Coronary artery (tissue), 2 donors: Measurements from ENCODE around the gene SLC16A3.

Source experiments
- DNase-seq: peaks from one replicate; pipeline ENCODE4 v3.0.0-alpha.2; 2017; ENCODE audit warnings: low spot score
- H3K27ac ChIP-seq, 2 donors: fragments of 200-600 bp; sonication (generic); one replicate each; pipeline ENCODE4 v1.5.1; 2016 to 2019
- H3K4me3 ChIP-seq: fragments of 200-600 bp; sonication (generic); 2 replicates; pipeline ENCODE4 v1.5.1; 2016; ENCODE audit warnings: mild to moderate bottlenecking, moderate library complexity
- TF ChIP-seq, protein P1 (sequence below): fragments of 200-600 bp; sonication (generic); IDR thresholded peaks from one replicate; pipeline ENCODE4 v1.5.1; 2019; ENCODE audit warnings: antibody characterized with exemption

SLC16A3 gene

DNA sequence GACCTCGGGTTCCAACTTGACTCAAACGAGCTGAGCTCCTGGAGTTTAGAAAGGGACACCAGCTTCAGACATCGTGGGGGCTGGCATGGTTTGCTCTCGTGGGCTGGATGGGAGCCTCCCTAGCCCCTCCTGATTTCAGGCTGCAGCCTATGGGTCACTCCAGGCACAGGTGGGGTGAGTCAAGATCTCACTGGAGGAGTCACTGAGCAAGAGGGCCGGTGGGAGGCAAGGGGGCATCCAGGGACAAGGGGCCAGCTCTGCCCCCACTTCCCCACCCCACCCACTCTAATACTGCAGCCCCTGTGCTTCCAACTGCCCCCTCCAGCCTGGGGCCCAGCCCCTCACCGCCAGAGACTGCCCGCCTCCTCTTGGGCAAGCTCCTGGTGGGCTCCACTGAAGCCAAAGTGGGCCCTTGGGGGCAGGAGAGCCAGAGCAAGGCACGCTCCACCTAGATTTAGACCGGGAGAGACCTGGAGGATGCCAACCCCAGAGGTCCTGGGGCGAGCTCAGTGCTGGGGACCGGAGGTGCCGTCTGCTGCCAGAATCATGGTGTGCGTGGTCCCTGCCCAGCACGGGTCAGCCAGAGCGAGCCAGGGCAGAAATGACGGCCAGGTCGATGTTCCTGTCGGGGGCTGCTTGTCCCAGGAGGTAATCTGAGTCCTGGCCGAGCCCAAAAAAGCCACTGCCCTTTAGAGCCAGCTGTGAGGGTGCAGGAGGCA is 6.4 kb downstream of the SLC16A3 start:
- Histone ChIP-seq H3K4me3 (no peak overlapping the region), H3K27ac (no peak overlapping the region)
- no peak for DNase-seq
- TF ChIP-seq, protein P1, sequence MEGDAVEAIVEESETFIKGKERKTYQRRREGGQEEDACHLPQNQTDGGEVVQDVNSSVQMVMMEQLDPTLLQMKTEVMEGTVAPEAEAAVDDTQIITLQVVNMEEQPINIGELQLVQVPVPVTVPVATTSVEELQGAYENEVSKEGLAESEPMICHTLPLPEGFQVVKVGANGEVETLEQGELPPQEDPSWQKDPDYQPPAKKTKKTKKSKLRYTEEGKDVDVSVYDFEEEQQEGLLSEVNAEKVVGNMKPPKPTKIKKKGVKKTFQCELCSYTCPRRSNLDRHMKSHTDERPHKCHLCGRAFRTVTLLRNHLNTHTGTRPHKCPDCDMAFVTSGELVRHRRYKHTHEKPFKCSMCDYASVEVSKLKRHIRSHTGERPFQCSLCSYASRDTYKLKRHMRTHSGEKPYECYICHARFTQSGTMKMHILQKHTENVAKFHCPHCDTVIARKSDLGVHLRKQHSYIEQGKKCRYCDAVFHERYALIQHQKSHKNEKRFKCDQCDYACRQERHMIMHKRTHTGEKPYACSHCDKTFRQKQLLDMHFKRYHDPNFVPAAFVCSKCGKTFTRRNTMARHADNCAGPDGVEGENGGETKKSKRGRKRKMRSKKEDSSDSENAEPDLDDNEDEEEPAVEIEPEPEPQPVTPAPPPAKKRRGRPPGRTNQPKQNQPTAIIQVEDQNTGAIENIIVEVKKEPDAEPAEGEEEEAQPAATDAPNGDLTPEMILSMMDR: no peak

DNA sequence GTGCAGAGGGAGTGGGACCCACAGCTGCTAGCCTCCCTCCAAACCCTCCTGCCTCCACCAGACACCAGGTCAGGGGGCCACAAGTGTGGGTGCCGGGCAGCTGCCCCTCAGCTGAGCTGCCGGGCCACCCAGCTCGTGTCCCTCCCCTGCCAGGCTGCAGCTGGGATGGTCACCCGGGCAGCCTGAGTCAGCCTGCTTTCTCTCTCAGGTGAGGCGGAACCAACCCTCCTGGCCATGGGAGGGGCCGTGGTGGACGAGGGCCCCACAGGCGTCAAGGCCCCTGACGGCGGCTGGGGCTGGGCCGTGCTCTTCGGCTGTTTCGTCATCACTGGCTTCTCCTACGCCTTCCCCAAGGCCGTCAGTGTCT is 6.9 kb downstream of the SLC16A3 start:
- DNase-seq: no peak
- Histone ChIP-seq H3K27ac (no peak overlapping the region), H3K4me3 (no peak overlapping the region)
- TF ChIP-seq, protein P1: no peak

DNA sequence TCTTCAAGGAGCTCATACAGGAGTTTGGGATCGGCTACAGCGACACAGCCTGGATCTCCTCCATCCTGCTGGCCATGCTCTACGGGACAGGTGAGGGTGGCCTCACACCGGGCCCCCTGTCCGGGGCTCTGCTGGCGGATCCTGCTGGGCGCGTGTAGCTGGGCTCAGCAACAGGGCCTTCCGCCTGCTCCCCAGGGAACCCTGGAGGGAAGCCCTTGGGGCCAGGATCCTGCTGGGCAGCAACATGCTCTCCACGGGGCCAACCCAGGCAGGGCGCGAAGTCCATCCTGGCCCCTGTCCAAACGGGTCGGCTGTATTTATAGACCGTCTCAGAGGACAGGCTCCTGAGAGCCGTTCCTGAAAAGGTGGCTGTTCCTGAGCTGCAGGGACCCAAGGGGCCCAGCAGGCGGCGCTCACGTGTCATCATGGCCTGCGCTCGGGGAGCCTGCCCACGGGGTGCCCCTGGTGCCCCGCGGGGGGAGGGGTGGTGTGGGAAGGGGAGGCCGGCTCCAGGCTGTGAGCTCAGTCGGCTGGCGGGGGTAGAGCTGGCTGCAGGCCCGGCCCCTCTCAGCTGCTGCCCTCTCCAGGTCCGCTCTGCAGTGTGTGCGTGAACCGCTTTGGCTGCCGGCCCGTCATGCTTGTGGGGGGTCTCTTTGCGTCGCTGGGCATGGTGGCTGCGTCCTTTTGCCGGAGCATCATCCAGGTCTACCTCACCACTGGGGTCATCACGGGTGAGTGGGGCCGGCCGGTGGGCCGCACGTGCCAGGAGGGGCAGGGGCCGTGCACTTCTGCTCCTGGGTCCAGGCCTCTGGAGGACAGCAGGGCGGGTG is 7.5 kb downstream of the SLC16A3 start:
- peak overlapping the region; percentile 19 for H3K4me3 ChIP-seq
- H3K27ac ChIP-seq: peak overlapping the region in 1 of 2 donors; percentile 62
- TF ChIP-seq, protein P1: peak; percentile 89
- no peak for DNase-seq

DNA sequence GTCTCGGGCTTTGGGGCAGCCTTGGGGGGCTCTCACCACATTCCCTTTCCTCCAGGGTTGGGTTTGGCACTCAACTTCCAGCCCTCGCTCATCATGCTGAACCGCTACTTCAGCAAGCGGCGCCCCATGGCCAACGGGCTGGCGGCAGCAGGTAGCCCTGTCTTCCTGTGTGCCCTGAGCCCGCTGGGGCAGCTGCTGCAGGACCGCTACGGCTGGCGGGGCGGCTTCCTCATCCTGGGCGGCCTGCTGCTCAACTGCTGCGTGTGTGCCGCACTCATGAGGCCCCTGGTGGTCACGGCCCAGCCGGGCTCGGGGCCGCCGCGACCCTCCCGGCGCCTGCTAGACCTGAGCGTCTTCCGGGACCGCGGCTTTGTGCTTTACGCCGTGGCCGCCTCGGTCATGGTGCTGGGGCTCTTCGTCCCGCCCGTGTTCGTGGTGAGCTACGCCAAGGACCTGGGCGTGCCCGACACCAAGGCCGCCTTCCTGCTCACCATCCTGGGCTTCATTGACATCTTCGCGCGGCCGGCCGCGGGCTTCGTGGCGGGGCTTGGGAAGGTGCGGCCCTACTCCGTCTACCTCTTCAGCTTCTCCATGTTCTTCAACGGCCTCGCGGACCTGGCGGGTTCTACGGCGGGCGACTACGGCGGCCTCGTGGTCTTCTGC is 8.4 kb downstream of the SLC16A3 start:
- no peak for DNase-seq
- Histone ChIP-seq H3K4me3 (no peak overlapping the region), H3K27ac (peak overlapping the region in 1 of 2 donors; percentile 62)
- TF ChIP-seq, protein P1: no peak

DNA sequence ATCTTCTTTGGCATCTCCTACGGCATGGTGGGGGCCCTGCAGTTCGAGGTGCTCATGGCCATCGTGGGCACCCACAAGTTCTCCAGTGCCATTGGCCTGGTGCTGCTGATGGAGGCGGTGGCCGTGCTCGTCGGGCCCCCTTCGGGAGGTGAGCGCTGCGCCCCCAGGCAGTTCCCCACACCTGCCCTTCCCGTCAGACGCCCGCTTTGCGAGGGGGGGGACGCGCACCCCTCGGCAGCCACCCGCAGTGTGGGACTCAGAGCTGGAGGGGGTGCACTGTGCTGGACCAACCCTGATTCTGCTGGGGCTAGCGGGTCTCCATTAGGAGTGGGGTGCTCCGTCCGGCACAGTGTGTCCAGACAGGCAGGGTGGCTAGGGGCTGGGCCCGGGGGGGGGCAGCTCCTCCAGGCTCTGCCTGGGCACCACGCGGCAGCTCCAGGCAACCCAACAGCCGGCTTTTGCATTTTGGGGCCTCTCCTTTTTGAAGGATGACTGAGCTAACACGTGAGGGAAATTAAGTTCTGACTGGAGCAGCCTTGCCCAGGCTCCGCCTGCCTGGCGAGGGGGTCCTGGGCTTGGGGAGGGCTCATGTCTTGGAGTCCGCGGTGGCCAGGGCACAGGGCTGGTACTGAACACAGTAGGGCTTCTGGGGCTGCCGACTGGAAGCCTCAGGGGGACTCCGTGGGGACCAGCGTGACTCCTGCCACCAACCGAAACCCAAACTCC is 9.1 kb downstream of the SLC16A3 start:
- peak; percentile 74 for DNase-seq
- TF ChIP-seq, protein P1: no peak
- no peak overlapping the region for H3K4me3 ChIP-seq
- H3K27ac ChIP-seq: peak overlapping the region; percentile 41 to 86

DNA sequence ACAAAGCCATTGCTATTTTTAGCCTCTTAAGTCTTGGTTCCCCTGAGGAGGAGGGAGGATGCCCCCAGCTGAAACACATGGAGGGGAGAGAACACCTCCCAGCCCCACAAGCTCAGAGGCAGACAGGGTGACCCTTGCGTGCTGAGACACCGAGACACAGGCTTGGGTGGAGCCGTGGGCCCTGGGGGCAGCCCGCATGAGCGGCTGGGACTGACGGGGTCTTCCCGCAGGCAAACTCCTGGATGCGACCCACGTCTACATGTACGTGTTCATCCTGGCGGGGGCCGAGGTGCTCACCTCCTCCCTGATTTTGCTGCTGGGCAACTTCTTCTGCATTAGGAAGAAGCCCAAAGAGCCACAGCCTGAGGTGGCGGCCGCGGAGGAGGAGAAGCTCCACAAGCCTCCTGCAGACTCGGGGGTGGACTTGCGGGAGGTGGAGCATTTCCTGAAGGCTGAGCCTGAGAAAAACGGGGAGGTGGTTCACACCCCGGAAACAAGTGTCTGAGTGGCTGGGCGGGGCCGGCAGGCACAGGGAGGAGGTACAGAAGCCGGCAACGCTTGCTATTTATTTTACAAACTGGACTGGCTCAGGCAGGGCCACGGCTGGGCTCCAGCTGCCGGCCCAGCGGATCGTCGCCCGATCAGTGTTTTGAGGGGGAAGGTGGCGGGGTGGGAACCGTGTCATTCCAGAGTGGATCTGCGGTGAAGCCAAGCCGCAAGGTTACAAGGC is 9.8 kb downstream of the SLC16A3 start:
- Histone ChIP-seq H3K27ac (peak overlapping the region; percentile 41 to 86), H3K4me3 (peak overlapping the region; percentile 38)
- DNase-seq: peak; percentile 77
- TF ChIP-seq, protein P1: no peak
